Measurements from ENCODE around the gene CDKN2D. TPM values are rescaled to one million over a fixed set of nuclear protein-coding genes. Genes with fewer than 3 reads are reported as not detected.

The CDKN2D gene
- total and polyA plus RNA-seq, 2 of the 13 experiments (the other 11 are each of a cell fraction or from before 2014, with no cell fraction given) = 5.4 to 8.6 TPM

- no peak for TF ChIP-seq FUBP1 (CRISPR knock-in tag; IDR thresholded peaks at IDR 0.05; ENCODE audit: borderline replicate concordance)
- TF ChIP-seq RXRA (CRISPR knock-in tag; IDR thresholded peaks at IDR 0.05) = no peak
- no peak for TF ChIP-seq RBM22 (optimal IDR thresholded peaks at IDR 0.05; ENCODE audit: low read length)
- TF ChIP-seq GPN1 (CRISPR knock-in tag; IDR thresholded peaks at IDR 0.05; ENCODE audit: borderline replicate concordance) = no peak
- TF ChIP-seq CREB1 (IDR thresholded peaks at IDR 0.05) = no peak
- TF ChIP-seq CREB1 (CRISPR knock-in tag; IDR thresholded peaks at IDR 0.05) = no peak
- no peak for TF ChIP-seq TBX3 (IDR thresholded peaks at IDR 0.05; ENCODE audit: borderline replicate concordance)
- TF ChIP-seq PHF21A (CRISPR knock-in tag; IDR thresholded peaks at IDR 0.05) = no peak
- TF ChIP-seq TBP (CRISPR knock-in tag; IDR thresholded peaks at IDR 0.05) = no peak
- TF ChIP-seq SKI (IDR thresholded peaks at IDR 0.05; ENCODE audit: partially characterized antibody) = no peak
- TF ChIP-seq CENPX (CRISPR knock-in tag; IDR thresholded peaks at IDR 0.05) = no peak
Measured at GRCh38 chr19:10611907-10612306, 43.1 kb upstream of the CDKN2D start (continued).

- intact Hi-C loops (cut with micrococcal nuclease; ENCODE audit: unreplicated experiment) (no loop called here), in situ Hi-C loops (cut with HindIII; ENCODE audit: extremely low pct_ligation_motif_present, low pct_unique_long_range_greater_than_20kb) (no loop called here)
- no peaks in the 10 kb centered on the region for H3K36me3 ChIP-seq (replicated peaks in 1 of 2; ENCODE audit: control insufficient read depth in 1 of 2, insufficient read depth in 2 of 2, low read length in 2 of 2)
- no TSS peak for BruUV-seq (replicated peaks)
- no peak for FAIRE-seq
- H3K9ac ChIP-seq (ENCODE audit: insufficient read depth, low read depth, low read length) = no peak overlapping the region; the same call in 1 of the 2 replicates
- DNase-seq (ENCODE audit: low spot score) = no peak
- POLR2A ChIA-PET = interaction anchor here (0.9 kb wide), 1 partner anchor 37 kb away, joined by 3 read pairs; no protein-coding TSS in a partner anchor
- no peak overlapping the region; a peak in 1 of 6 replicates for H3K4me3 ChIP-seq (replicated peaks in 1 of 3; ENCODE audit: insufficient read depth in 1 of 3, low read depth in 2 of 3, low read length in 3 of 3)
- H3K9me3 ChIP-seq (ENCODE audit: low read length) = no peaks in the 10 kb centered on the region
- no peaks in the 10 kb centered on the region for H4K20me1 ChIP-seq (ENCODE audit: insufficient read depth, low read length)
- H3K4me2 ChIP-seq (ENCODE audit: low read depth, low read length) = peak overlapping the region; percentile 84
- no peak overlapping the region for H2AFZ ChIP-seq (ENCODE audit: low read length)
- H3K79me2 ChIP-seq (ENCODE audit: insufficient read depth, low read length) = no peaks in the 10 kb centered on the region
- peaks cover 28% of the 10 kb centered on the region for H3K4me1 ChIP-seq (ENCODE audit: insufficient read depth, low read length)
- 25% methylated on average over 6 of the region's 9 CpGs for WGBS (ENCODE audit: low lambda C conversion rate)
- CTCF ChIA-PET (ENCODE audit: low intra/inter-chr PET ratio, low total read pairs) = no interaction called here
- TF ChIP-seq ZMYM4 (CRISPR knock-in tag; IDR thresholded peaks at IDR 0.05) (no peak), ZSCAN29 (CRISPR knock-in tag; conservative IDR thresholded peaks at IDR 0.05) (no peak), ARID5B (CRISPR knock-in tag; IDR thresholded peaks at IDR 0.05) (no peak), ELF4 (CRISPR knock-in tag; IDR thresholded peaks at IDR 0.05; ENCODE audit: borderline replicate concordance) (no peak), ZBTB39 (CRISPR knock-in tag; IDR thresholded peaks at IDR 0.05) (no peak), CC2D1A (CRISPR knock-in tag; IDR thresholded peaks at IDR 0.05) (no peak), RBM22 (optimal IDR thresholded peaks at IDR 0.05; ENCODE audit: low read length) (no peak)
- peak; percentile 41 for ATAC-seq
- peaks cover 2 to 13% of the 10 kb centered on the region in 2 experiments; a peak in 4 of 5 replicates for H3K27me3 ChIP-seq (ENCODE audit: control insufficient read depth in 1 of 2, insufficient read depth in 2 of 2, low read length in 2 of 2)
- H3K27ac ChIP-seq (ENCODE audit: extremely low read length, insufficient read depth, low read length) = no peak overlapping the region
Measured at GRCh38 chr19:10604460-10604980, 35.7 kb upstream of the CDKN2D start.

Measured in HepG2 (cell line).